RWPE2 (cell line): ENCODE measurements around the gene CDC42SE2.

Source experiments
- ATAC-seq: fragments of 200-7000 bp; cut with Tn5 transposase; 3 replicates; pipeline ENCODE4 v1.9.1; 2021; ENCODE audit warnings: low read depth
- DNase-seq: peaks from one replicate; pipeline ENCODE4 v3.0.0-alpha.2; 2020; ENCODE audit warnings: low spot score
- H3K27ac ChIP-seq: fragments of 450-650 bp; 2 replicates; pipeline ENCODE4 v1.5.1; 2017; ENCODE audit warnings: mild to moderate bottlenecking; ENCODE audit not compliant: poor library complexity, severe bottlenecking
- H3K27me3 ChIP-seq: fragments of 250-450 bp; sonication (Bioruptor Pico); 2 replicates; pipeline ENCODE4 v1.5.1; 2021; ENCODE audit warnings: mild to moderate bottlenecking, moderate library complexity; ENCODE audit not compliant: insufficient read depth, poor library complexity, severe bottlenecking
- H3K36me3 ChIP-seq: fragments of 250-450 bp; sonication (Bioruptor Pico); 2 replicates; pipeline ENCODE4 v1.5.1; 2020; ENCODE audit warnings: low read depth, mild to moderate bottlenecking, moderate library complexity
- H3K4me1 ChIP-seq: fragments of 250-450 bp; sonication (Bioruptor Pico); 2 replicates; pipeline ENCODE4 v1.5.1; 2021; ENCODE audit warnings: mild to moderate bottlenecking, moderate library complexity; ENCODE audit not compliant: insufficient read depth, poor library complexity, severe bottlenecking
- H3K4me3 ChIP-seq: fragments of 250-450 bp; sonication (Bioruptor Pico); 2 replicates; pipeline ENCODE4 v1.5.1; 2021; ENCODE audit warnings: mild to moderate bottlenecking, moderate library complexity; ENCODE audit not compliant: severe bottlenecking
- H3K9me3 ChIP-seq: fragments of 250-450 bp; sonication (Bioruptor Pico); 2 replicates; pipeline ENCODE4 v1.5.1; 2021; ENCODE audit warnings: mild to moderate bottlenecking, moderate library complexity; ENCODE audit not compliant: severe bottlenecking
- CTCF ChIP-seq: fragments of 450-650 bp; IDR thresholded peaks from one replicate; pipeline ENCODE4 v1.5.1; 2017; ENCODE audit warnings: mild to moderate bottlenecking, moderate library complexity; ENCODE audit not compliant: poor library complexity, severe bottlenecking

Gene CDC42SE2

GRCh38 chr5:131441184-131441583, 177.3 kb downstream of the CDC42SE2 start:
- no peak for DNase-seq
- Histone ChIP-seq H3K36me3 (peaks cover 82% of the 10 kb centered on the region), H3K4me3 (no peak overlapping the region), H3K9me3 (no peaks in the 10 kb centered on the region), H3K27ac (no peak overlapping the region), H3K4me1 (no peaks in the 10 kb centered on the region), H3K27me3 (no peaks in the 10 kb centered on the region)
- no peak for ATAC-seq
- no peak for TF ChIP-seq CTCF
